Heart left ventricle (tissue), 13 donors: ENCODE measurements around the gene ICAM4.

Source experiments
- POLR2A ChIP-seq, 2 donors: fragments of 450-650 bp; IDR thresholded peaks; one replicate each; pipeline ENCODE4 v1.6.1; 2017; ENCODE audit warnings: antibody characterized with exemption in 2 of 2, mild to moderate bottlenecking in 2 of 2, moderate library complexity in 2 of 2
- TF ChIP-seq, protein P1 (sequence below), 12 donors: fragments of 200-600 bp; sonication (generic) in 4 of 12; IDR thresholded peaks; one replicate each; pipeline versions ENCODE4 v1.5.0 to v1.8.0; 2018 to 2022; ENCODE audit warnings: antibody characterized with exemption in 12 of 12, mild to moderate bottlenecking in 5 of 12
- donor health status: ischemic (EF 13 %, LVEDD 7.1; RV severe dilation, severe dysfunction).
- donor health status: DM: no; HTN: yes; CAD: no.
- donor health status: DM: no; HTN: no; CAD: no.
- donor health status: ischemic (EF 25% LVEDD 6.9; RV normal size, moderate dysfunction).
- donor health status: ischemic (EF 25% LVEDD 5.7; RV mildly dilated, moderate dysfunction).
- donor health status: ischemic (EF 35%, LVEDD 5.7; RV mildly dilated, moderate dysfunction).
- donor health status: nonischemic (EF 11% LVEDD 7.7; RV severe dilation, severe dysfunction).
- donor health status: DM: yes; HTN: yes; CAD: no.
- donor health status: PGD.
- donor health status: ischemic (EF 29% LVEDD 5.4; RV normal size, mild dysfunction).
- donor health status: nonischemic (EF 23%, LVEDD 6.1; RV moderate dilation, normal function).

DNA sequence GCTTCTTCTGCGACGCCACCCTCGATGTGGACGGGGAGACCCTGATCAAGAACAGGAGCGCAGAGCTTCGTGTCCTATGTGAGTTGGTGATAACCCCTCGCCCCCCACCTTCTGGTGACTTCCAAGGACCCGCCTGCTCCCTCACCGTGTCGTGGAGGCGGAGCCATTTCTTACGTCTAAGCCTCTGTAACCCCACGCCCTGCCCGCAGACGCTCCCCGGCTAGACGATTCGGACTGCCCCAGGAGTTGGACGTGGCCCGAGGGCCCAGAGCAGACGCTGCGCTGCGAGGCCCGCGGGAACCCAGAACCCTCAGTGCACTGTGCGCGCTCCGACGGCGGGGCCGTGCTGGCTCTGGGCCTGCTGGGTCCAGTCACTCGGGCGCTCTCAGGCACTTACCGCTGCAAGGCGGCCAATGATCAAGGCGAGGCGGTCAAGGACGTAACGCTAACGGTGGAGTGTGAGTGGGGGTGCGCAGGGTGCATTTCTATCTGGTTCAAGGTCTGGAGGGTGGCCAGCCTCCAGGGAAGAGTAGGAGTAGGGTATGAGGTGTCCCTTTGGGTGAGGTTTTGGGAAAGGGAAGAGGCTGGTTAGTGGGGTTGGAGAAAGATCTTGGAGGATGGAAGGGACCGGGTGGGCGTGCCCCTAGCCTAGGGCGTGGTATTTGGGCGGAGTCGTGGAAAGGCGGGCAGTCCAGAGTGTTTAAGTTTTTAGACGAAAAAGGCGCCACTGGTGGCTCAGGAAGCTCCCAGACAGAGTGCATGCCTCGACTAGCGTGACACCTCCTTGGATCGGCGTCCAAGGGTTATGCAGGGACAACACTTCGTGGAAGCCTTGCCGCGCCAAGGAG is 6.3 kb downstream of the ICAM4 start:
- TF ChIP-seq, protein P1, sequence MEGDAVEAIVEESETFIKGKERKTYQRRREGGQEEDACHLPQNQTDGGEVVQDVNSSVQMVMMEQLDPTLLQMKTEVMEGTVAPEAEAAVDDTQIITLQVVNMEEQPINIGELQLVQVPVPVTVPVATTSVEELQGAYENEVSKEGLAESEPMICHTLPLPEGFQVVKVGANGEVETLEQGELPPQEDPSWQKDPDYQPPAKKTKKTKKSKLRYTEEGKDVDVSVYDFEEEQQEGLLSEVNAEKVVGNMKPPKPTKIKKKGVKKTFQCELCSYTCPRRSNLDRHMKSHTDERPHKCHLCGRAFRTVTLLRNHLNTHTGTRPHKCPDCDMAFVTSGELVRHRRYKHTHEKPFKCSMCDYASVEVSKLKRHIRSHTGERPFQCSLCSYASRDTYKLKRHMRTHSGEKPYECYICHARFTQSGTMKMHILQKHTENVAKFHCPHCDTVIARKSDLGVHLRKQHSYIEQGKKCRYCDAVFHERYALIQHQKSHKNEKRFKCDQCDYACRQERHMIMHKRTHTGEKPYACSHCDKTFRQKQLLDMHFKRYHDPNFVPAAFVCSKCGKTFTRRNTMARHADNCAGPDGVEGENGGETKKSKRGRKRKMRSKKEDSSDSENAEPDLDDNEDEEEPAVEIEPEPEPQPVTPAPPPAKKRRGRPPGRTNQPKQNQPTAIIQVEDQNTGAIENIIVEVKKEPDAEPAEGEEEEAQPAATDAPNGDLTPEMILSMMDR (IDR thresholded peaks at IDR 0.05), result no peak
- TF ChIP-seq POLR2A (IDR thresholded peaks at IDR 0.05), result no peak
